Measurements from ENCODE around the gene RHEB. TPM values are rescaled to one million over a fixed set of nuclear protein-coding genes. Genes with fewer than 3 reads are reported as not detected.

The RHEB gene
- polyA plus RNA-seq, 1 donor from 2014 or later, result 289 TPM

DNA sequence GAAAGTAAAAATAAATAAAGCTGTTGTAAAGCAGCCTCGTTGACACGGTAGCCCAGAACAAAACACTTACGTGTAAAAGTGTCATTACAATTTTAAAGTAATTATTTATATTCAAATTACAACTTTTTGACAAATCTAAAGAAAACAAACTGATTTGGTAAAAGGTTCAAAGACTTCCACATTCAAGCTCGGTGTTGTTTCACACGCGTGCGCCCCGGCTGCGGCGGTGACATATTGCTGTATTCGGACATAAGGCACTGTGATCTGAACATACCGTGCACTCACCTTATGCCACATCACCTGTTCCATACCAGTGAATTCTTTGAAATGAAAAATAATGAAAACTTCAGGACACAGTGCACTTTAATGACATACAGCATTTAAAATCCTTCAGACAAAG lies 36.9 kb upstream of the RHEB start:
- Histone ChIP-seq H3K36me3 (ENCODE audit: insufficient read depth, low read length) (peaks cover 8% of the 10 kb centered on the region), H3K9me3 (ENCODE audit: low read length) (no peaks in the 10 kb centered on the region), H3K9me2 (ENCODE audit: insufficient read depth, low read length) (no peaks in the 10 kb centered on the region), H3K4me2 (ENCODE audit: low read length) (no peak overlapping the region), H3K4me3 (ENCODE audit: low read length) (no peak overlapping the region), H3K27ac (ENCODE audit: low read length) (no peak overlapping the region), H3K79me2 (replicated peaks; ENCODE audit: insufficient read depth, low read length) (no peaks in the 10 kb centered on the region), H3K9ac (ENCODE audit: low read length) (no peak overlapping the region), H3K27me3 (ENCODE audit: insufficient read depth, low read depth, low read length) (no peaks in the 10 kb centered on the region), H3F3A (ENCODE audit: insufficient read depth, low read length, poor library complexity, severe bottlenecking) (no peaks in the 10 kb centered on the region), H4K20me1 (ENCODE audit: insufficient read depth) (no peaks in the 10 kb centered on the region), H2AFZ (ENCODE audit: low read depth, low read length) (no peak overlapping the region)
- TF ChIP-seq POLR2AphosphoS5 (IDR thresholded peaks at IDR 0.05), result no peak
- TF ChIP-seq EP300 (conservative IDR thresholded peaks at IDR 0.05; ENCODE audit: poor library complexity, severe bottlenecking), result no peak
- TF ChIP-seq, protein P1, sequence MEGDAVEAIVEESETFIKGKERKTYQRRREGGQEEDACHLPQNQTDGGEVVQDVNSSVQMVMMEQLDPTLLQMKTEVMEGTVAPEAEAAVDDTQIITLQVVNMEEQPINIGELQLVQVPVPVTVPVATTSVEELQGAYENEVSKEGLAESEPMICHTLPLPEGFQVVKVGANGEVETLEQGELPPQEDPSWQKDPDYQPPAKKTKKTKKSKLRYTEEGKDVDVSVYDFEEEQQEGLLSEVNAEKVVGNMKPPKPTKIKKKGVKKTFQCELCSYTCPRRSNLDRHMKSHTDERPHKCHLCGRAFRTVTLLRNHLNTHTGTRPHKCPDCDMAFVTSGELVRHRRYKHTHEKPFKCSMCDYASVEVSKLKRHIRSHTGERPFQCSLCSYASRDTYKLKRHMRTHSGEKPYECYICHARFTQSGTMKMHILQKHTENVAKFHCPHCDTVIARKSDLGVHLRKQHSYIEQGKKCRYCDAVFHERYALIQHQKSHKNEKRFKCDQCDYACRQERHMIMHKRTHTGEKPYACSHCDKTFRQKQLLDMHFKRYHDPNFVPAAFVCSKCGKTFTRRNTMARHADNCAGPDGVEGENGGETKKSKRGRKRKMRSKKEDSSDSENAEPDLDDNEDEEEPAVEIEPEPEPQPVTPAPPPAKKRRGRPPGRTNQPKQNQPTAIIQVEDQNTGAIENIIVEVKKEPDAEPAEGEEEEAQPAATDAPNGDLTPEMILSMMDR (IDR thresholded peaks at IDR 0.05; ENCODE audit: poor library complexity, severe bottlenecking), result no peak
- no peak for TF ChIP-seq TAF1 (IDR thresholded peaks at IDR 0.05; ENCODE audit: low read depth)

DNA sequence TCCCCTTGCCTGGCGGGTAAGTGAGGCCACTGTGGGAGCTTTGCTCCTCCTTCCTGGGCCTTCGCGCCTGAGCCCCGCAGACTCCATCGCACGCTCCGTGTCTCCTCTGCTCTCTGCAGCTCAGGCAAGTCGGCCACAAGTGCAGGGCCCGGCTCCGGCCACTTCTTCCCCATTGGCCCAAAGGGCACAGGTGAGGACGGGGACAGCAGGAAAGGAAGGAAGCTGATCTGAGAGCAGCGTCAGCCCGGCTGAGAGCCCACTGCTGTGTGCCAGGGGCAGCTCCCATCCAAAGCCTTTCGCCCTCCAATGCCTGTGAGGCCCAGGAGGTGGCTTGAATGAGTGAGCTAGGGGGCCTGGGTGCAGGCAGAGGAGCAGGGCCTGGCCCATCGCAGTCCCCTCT lies 33.7 kb upstream of the RHEB start:
- H3K27ac ChIP-seq (ENCODE audit: low read length), result no peak overlapping the region
- no peaks in the 10 kb centered on the region for H3K9me2 ChIP-seq (ENCODE audit: insufficient read depth, low read length)
- no peak overlapping the region for H2AFZ ChIP-seq (ENCODE audit: low read depth, low read length)
- no peaks in the 10 kb centered on the region for H4K20me1 ChIP-seq (ENCODE audit: insufficient read depth)
- no peaks in the 10 kb centered on the region for H3F3A ChIP-seq (ENCODE audit: insufficient read depth, low read length, poor library complexity, severe bottlenecking)
- H3K4me2 ChIP-seq (ENCODE audit: low read length), result no peak overlapping the region
- H3K9me3 ChIP-seq (ENCODE audit: low read length), result no peaks in the 10 kb centered on the region
- H3K4me3 ChIP-seq (ENCODE audit: low read length), result no peak overlapping the region
- peaks cover 8% of the 10 kb centered on the region for H3K36me3 ChIP-seq (ENCODE audit: insufficient read depth, low read length)
- no peaks in the 10 kb centered on the region for H3K79me2 ChIP-seq (replicated peaks; ENCODE audit: insufficient read depth, low read length)
- H3K9ac ChIP-seq (ENCODE audit: low read length), result no peak overlapping the region
- H3K27me3 ChIP-seq (ENCODE audit: insufficient read depth, low read depth, low read length), result no peaks in the 10 kb centered on the region
- TF ChIP-seq TAF1 (IDR thresholded peaks at IDR 0.05; ENCODE audit: low read depth) (no peak), EP300 (conservative IDR thresholded peaks at IDR 0.05; ENCODE audit: poor library complexity, severe bottlenecking) (no peak), EZH2 (IDR thresholded peaks at IDR 0.05; ENCODE audit: borderline replicate concordance, insufficient read depth, low read length, poor library complexity, severe bottlenecking) (no peak), SMC3 (conservative IDR thresholded peaks at IDR 0.05; ENCODE audit: poor library complexity) (no peak), MXI1 (conservative IDR thresholded peaks at IDR 0.05; ENCODE audit: poor library complexity, severe bottlenecking) (no peak), RAD21 (conservative IDR thresholded peaks at IDR 0.05) (no peak), POLR2AphosphoS5 (IDR thresholded peaks at IDR 0.05) (no peak)
- TF ChIP-seq, protein P2, sequence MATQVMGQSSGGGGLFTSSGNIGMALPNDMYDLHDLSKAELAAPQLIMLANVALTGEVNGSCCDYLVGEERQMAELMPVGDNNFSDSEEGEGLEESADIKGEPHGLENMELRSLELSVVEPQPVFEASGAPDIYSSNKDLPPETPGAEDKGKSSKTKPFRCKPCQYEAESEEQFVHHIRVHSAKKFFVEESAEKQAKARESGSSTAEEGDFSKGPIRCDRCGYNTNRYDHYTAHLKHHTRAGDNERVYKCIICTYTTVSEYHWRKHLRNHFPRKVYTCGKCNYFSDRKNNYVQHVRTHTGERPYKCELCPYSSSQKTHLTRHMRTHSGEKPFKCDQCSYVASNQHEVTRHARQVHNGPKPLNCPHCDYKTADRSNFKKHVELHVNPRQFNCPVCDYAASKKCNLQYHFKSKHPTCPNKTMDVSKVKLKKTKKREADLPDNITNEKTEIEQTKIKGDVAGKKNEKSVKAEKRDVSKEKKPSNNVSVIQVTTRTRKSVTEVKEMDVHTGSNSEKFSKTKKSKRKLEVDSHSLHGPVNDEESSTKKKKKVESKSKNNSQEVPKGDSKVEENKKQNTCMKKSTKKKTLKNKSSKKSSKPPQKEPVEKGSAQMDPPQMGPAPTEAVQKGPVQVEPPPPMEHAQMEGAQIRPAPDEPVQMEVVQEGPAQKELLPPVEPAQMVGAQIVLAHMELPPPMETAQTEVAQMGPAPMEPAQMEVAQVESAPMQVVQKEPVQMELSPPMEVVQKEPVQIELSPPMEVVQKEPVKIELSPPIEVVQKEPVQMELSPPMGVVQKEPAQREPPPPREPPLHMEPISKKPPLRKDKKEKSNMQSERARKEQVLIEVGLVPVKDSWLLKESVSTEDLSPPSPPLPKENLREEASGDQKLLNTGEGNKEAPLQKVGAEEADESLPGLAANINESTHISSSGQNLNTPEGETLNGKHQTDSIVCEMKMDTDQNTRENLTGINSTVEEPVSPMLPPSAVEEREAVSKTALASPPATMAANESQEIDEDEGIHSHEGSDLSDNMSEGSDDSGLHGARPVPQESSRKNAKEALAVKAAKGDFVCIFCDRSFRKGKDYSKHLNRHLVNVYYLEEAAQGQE (IDR thresholded peaks at IDR 0.05; ENCODE audit: borderline replicate concordance), result no peak
- TF ChIP-seq, protein P1 (IDR thresholded peaks at IDR 0.05; ENCODE audit: poor library complexity, severe bottlenecking), result no peak

Data from neural cell (in vitro differentiated cells).